HUES6 (cell line): Measurements from ENCODE around the gene CLDN15.
"Not testable (repeated sequence)": the region's sequence is repeated elsewhere in the genome, so short reads cannot be mapped to it uniquely, and the experiment has no call there.

Experiments
- H3K27ac ChIP-seq: 2 replicates; pipeline ENCODE4 v1.7.0; 2013; ENCODE audit warnings: low read depth, mild to moderate bottlenecking, low read length, inconsistent platforms
- H3K27me3 ChIP-seq: 2 replicates; pipeline ENCODE4 v1.6.1; 2013; ENCODE audit warnings: low read length; ENCODE audit not compliant: control insufficient read depth, insufficient read depth
- H3K36me3 ChIP-seq: 2 replicates; pipeline ENCODE4 v1.6.1; 2013; ENCODE audit warnings: low read length; ENCODE audit not compliant: control insufficient read depth, insufficient read depth
- H3K4me1 ChIP-seq: 2 replicates; pipeline ENCODE4 v1.6.1; 2013; ENCODE audit warnings: low read length; ENCODE audit not compliant: control insufficient read depth, insufficient read depth
- H3K4me3 ChIP-seq: 2 replicates; pipeline ENCODE4 v1.5.1; 2013; ENCODE audit warnings: low read depth, low read length
- H3K9ac ChIP-seq: one replicate; pipeline ENCODE4 v1.6.1; 2013; ENCODE audit warnings: mild to moderate bottlenecking, low read length
- H3K9me3 ChIP-seq: 2 replicates; pipeline ENCODE4 v1.6.1; 2013; ENCODE audit warnings: low read depth, low read length; ENCODE audit not compliant: control insufficient read depth, insufficient read depth

Gene CLDN15

DNA sequence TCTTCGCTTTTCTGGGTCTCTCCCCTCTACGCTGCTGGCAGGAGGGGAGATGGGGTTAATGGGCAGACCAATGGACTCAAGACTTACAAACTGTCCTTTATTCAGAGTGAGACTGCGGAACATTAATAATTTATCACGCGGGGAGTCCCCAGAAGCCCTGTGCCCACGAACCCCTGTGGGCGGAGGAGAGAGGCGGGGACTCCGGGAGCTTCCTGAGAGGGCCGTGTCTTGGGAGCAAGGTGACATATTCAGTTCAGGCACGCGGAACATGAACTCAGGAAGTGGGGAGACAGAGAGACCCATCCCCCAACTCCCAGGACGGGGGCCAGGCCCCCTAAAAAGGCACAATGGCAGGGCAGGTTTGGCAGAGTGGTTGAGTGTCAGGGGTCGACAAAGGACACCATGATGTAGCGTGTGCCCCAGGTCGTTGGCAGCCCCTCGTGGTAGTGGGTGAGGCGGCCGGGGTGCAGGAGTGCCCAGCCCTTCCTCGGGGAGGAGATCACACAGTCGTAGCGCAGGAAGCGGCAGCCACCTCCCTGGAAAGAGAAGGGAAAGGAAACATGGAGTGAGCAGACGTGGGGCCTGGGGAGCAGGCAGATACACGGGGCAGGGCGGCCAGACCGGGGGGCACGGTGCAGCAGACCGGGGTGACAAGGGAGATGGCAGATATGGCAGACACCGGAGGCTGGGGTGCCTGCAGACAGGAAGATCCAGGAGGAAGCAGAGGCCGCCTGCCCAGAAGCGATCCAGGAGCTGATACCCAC is 31.5 kb downstream of the CLDN15 start:
- peaks cover 37% of the 10 kb centered on the region for H3K36me3 ChIP-seq
- H3K4me3 ChIP-seq, result no peak overlapping the region
- H3K9ac ChIP-seq, result no peak overlapping the region
- peaks cover 1% of the 10 kb centered on the region for H3K4me1 ChIP-seq
- H3K27me3 ChIP-seq, result peaks cover 15% of the 10 kb centered on the region; the same call in 1 of the 2 replicates
- H3K9me3 ChIP-seq, result no peaks in the 10 kb centered on the region
- no peak overlapping the region for H3K27ac ChIP-seq

DNA sequence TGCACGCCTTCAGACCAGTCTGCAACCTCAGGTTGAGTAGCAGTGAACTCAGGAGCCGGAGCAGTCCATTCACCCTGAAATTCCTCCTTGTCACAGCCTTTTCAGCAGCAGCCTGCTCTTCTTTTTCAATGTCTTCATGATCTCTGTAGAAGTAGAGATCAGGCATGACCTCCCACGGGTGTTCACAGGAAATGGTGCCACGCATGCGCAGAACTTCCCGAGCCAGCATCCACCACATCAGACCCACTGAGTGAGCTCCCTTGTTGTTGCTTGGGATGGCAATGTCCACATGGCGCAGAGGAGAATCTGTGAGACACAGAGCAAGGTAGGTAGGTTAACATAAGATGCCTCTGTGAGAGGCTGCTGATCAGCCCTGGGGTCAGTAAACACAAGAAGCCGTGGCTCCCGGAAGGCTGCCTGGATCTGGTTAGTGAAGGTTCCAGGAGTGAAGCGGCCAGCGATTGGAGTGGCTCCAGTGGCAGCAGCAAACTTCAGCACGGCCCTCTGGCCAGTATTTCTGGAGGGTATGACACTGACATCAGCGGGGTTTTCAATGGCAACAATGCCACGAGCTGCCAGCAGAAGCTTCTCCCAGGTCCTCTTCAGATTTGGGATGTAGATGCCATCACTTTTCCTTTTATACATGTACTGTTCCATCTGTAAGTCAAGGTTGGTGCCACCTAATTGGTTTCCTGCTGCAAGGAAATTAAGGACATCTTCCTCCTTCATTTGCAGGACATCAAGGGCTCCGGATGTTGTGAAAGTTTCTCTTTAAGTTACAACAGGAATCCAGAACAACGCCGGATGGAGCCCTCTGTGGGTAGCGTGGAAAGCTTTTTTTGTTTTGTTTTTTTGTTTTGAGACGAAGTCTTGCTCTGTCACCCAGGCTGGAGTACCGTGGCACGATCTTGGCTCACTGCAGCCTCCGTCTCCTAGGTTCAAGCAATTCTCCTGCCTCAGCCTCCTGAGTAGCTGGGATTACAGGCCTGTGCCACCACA is 33.6 kb downstream of the CLDN15 start:
- H3K27me3 ChIP-seq, result peaks cover 15% of the 10 kb centered on the region; the same call in 1 of the 2 replicates
- peaks cover 11% of the 10 kb centered on the region for H3K4me1 ChIP-seq
- not testable (repeated sequence) for H3K9me3 ChIP-seq, H3K27ac ChIP-seq, H3K9ac ChIP-seq, H3K4me3 ChIP-seq
- peaks cover 22% of the 10 kb centered on the region for H3K36me3 ChIP-seq

DNA sequence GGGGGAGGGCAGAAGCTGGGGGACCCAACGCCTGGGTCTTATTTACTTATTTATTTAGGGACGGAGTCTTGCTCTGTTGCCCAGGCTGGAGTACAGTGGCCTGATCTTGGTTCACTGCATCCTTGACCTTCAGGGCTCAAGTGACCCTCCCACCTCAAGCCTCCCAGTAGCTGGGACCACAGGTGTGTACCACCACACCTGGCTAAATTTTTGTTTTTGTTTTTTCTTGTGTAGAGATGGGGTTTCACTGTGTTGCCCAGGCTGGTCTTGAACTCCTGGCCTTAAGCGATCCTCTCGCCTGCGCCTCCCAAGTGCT is 35.0 kb downstream of the CLDN15 start:
- Histone ChIP-seq H3K36me3 (peaks cover 10% of the 10 kb centered on the region), H3K27me3 (peaks cover 15% of the 10 kb centered on the region; the same call in 1 of the 2 replicates), H3K9me3 (no peaks in the 10 kb centered on the region), H3K4me1 (peaks cover 16% of the 10 kb centered on the region), H3K4me3 (no peak overlapping the region), H3K27ac (no peak overlapping the region), H3K9ac (no peak overlapping the region)

DNA sequence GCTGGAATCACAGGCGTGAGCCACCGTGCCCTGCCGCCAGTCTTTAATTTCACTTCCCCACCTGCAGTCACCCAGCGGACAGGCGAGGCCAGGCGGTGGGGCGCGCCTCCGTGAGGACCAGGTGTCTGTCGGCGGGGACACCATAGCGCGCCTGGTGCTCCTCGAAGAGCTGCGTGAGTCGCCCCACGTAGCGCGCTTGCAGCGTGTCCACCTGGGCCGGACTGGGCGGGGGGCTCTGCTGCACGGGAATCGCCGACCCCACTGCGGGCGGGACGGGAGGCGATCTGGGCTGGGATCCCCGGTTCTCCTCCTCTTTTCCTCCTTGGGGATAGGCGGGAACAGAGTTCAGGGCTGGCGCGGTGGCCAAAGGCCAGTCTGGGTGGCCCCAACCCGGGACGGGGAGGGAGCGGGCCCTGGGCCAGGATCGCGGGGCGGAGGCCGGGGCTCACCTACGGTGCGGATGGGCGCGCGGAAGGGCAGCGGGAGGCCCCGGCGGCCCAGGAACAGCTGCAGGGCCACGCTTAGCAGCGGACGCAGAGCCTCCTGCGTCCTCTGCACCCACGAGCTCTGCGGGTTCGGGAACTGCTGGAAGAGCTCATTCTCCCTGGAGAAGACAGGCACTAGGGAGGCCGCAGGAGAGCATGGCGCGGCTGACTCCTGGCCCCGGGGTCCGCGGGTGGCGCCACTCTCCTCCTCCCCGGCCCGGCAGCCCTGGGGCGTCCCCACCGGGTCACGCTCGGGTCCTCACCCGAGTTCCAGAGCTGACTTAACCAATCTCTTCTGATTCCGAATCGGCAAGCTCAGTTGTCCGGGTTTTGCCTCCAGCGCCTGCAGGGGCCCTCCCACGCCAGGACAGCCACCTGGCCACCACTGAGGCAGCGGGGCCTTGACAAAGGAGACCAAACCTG is 35.7 kb downstream of the CLDN15 start:
- H3K27me3 ChIP-seq, result peaks cover 15% of the 10 kb centered on the region; the same call in 1 of the 2 replicates
- peak overlapping the region; percentile 17 for H3K9ac ChIP-seq
- H3K27ac ChIP-seq, result no peak overlapping the region
- H3K36me3 ChIP-seq, result peaks cover 8% of the 10 kb centered on the region
- H3K9me3 ChIP-seq, result no peaks in the 10 kb centered on the region
- peak overlapping the region; percentile 64 for H3K4me3 ChIP-seq
- H3K4me1 ChIP-seq, result peaks cover 16% of the 10 kb centered on the region

DNA sequence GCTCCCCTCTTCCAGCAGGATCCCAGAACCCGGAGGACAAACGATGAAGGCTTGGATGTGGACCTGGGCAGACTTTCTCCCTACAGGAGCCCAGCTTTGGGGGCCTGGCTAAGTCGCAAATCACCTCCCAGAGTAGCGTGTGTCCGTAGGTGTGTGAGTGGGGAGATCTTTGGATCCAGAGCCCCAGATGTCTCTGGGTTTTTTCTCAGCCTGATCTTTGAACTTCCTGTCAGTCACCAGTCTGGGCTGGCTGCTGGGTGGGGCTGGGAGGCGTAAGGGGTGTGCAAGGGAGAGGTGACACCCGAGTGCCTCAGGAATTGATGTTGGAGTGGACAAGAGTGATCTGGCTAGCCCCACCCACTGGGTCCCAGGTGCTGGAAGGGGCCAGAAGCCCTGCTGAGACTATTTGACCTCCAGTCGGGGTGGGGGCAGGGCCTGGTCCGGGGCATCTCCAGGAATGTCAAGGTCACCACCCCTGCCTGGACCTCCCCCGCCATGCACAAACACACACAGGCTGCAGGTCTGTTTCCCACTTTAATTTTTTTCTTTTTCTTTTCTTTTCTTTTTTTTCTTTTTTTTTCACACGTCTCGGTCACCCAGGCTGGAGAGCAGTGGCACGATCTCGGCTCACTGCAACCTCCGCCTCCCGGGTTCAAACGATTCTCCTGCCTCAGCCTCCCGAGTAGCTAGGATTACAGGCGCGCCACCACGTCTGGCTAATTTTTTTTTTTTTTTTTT is 36.6 kb downstream of the CLDN15 start, which contains the start of gene MOGAT3:
MOGAT3 (minus strand) TSS at position 175 of the 738 bp plus-strand sequence. CDS start 182 bp downstream, outside the sequence.
- peaks cover 15% of the 10 kb centered on the region; the same call in 1 of the 2 replicates for H3K27me3 ChIP-seq
- peak within 1 kb of the TSS; percentile 64 for H3K4me3 ChIP-seq
- no peaks in the 10 kb centered on the region for H3K9me3 ChIP-seq
- peaks cover 16% of the 10 kb centered on the region for H3K4me1 ChIP-seq
- H3K36me3 ChIP-seq, result peaks cover 1% of the 10 kb centered on the region
- peak within 1 kb of the TSS; percentile 17 for H3K9ac ChIP-seq
- H3K27ac ChIP-seq, result no peak within 1 kb of the TSS; the same call in 1 of the 2 replicates

DNA sequence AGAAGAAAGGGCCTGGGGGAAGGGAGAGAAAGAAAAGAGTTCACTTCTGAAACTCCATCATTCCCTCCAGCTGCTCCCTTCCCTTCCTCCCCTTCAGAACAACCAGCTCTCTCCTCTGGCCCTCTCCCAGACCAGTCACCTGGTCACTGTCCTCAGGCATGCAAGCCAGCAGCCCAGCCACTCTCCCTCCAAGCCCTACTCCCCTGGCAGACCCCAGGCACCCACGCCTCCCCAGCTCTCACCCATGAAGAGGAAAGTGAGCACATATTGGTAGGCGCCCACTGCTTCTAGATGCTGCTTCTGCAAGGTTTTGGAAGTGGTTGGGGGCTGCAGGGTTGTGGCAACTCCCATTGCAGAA is 37.1 kb downstream of the CLDN15 start:
- peaks cover 15% of the 10 kb centered on the region; the same call in 1 of the 2 replicates for H3K27me3 ChIP-seq
- H3K4me1 ChIP-seq, result peaks cover 16% of the 10 kb centered on the region
- H3K9me3 ChIP-seq, result no peaks in the 10 kb centered on the region
- no peaks in the 10 kb centered on the region for H3K36me3 ChIP-seq
- H3K27ac ChIP-seq, result no peak overlapping the region; the same call in 1 of the 2 replicates
- H3K4me3 ChIP-seq, result no peak overlapping the region
- H3K9ac ChIP-seq, result no peak overlapping the region

DNA sequence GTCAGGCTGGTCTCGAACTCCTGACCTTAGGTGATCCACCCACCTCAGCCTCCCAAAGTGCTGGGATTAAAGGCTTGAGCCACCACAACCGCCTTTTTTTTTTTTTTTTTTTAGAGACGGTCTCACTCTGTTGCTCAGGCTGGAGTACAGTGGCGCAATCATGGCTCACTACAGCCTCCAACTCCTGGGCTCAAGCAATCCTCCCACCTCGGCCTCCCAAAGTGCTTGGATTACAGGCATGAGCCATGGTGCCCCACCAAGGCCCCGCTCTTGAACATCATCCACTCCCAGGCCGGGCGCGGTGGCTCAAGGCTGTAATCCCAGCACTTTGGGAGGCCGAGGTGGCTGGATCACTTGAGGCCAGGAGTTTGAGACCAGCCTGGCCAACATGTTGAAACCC is 38.1 kb downstream of the CLDN15 start:
- not testable (repeated sequence) for H3K9ac ChIP-seq, H3K27ac ChIP-seq, H3K4me3 ChIP-seq, H3K9me3 ChIP-seq, H3K36me3 ChIP-seq
- Histone ChIP-seq H3K4me1 (peaks cover 16% of the 10 kb centered on the region), H3K27me3 (peaks cover 15% of the 10 kb centered on the region; the same call in 1 of the 2 replicates)

DNA sequence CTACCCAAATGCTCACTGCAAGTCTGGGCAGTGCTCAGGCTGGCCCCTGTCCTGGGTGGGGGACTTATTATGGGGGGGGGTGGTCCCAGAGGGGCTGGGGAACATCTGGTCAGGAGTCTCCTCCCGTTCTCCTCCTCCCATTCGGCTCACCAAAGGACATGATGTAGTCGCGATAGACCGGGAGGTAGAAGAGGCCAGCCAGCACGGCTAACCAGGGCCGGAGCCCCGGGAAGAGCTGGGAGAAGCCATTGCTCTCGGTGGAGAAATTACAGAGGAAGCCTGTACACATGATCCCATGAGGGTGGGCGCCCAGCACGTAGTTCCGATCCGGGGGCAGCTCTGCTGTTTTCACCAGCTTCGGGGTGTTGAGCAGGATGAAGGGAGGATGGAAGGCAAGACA is 39.1 kb downstream of the CLDN15 start:
- Histone ChIP-seq H3K4me3 (no peak overlapping the region), H3K9me3 (no peaks in the 10 kb centered on the region), H3K27ac (no peak overlapping the region), H3K9ac (no peak overlapping the region), H3K36me3 (no peaks in the 10 kb centered on the region), H3K27me3 (peaks cover 15% of the 10 kb centered on the region; the same call in 1 of the 2 replicates), H3K4me1 (peaks cover 16% of the 10 kb centered on the region)

DNA sequence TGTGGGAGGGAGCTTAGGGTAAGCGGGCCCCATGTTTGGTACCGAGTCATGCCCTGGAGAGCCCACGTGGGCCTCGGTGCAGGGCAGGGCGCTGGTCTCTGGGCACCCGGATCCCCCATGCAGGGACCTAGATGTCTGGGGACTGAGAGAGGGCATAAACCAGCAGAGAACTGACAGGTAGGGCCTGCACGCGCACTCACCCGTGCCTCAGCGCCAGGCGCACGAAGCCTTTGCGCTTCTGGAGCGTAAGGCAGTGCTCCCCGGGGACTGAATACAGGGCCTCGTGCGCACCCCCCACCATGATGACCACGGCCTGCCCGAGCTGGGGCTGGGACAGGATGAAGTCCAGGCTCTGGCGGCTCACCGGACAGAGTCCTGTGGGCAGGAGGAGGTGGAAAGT is 39.6 kb downstream of the CLDN15 start:
- H3K4me1 ChIP-seq, result peaks cover 16% of the 10 kb centered on the region
- H3K9ac ChIP-seq, result no peak overlapping the region
- no peak overlapping the region for H3K4me3 ChIP-seq
- peaks cover 15% of the 10 kb centered on the region; the same call in 1 of the 2 replicates for H3K27me3 ChIP-seq
- H3K36me3 ChIP-seq, result no peaks in the 10 kb centered on the region
- no peak overlapping the region for H3K27ac ChIP-seq
- no peaks in the 10 kb centered on the region for H3K9me3 ChIP-seq

DNA sequence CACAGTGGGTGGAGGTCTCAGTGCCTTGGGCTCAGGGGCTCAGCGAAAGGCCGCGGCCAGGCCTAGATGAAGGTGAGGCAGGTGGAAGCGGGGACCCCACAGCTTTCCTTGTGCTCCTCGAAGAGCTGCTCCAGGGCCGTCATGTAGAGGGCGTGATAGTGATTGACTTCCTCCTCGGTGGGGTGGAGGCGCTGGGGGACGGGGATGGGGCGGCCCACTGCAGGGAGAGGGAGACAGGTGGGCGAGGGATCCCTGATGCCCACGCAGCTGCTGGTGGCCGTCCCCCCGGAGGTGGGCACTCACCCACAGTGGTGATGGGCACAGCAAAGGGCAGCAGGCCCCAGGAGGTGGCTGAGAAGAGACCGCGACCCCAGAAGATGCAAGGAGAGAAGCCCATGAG is 41.7 kb downstream of the CLDN15 start:
- Histone ChIP-seq H3K27me3 (no peaks in the 10 kb centered on the region), H3K4me3 (no peak overlapping the region), H3K4me1 (peaks cover 12% of the 10 kb centered on the region), H3K27ac (no peak overlapping the region), H3K9me3 (no peaks in the 10 kb centered on the region), H3K36me3 (no peaks in the 10 kb centered on the region), H3K9ac (no peak overlapping the region)
